GM12801 (cell line): ENCODE data around the gene CES5A.

Source experiments
- CTCF ChIP-seq: IDR thresholded peaks from one replicate; pipeline ENCODE4 v1.5.1; 2011; ENCODE audit warnings: control low read depth; ENCODE audit not compliant: insufficient read length; ENCODE audit errors: extremely low read depth

The CES5A gene

GRCh38 chr16:55811811-55812210, 63.4 kb downstream of the CES5A start:
- no peak for TF ChIP-seq CTCF

GRCh38 chr16:55810451-55810961, 64.7 kb downstream of the CES5A start:
- TF ChIP-seq CTCF = no peak

GRCh38 chr16:55809851-55810250, 65.3 kb downstream of the CES5A start:
- TF ChIP-seq CTCF = no peak

GRCh38 chr16:55809386-55809785, 65.8 kb downstream of the CES5A start:
- no peak for TF ChIP-seq CTCF
